Body of pancreas (tissue), 4 donors: ENCODE measurements around the gene GIGYF1. TPM values are rescaled to one million over a fixed set of nuclear protein-coding genes. Genes with fewer than 3 reads are reported as not detected.

ENCODE experiments used
- ATAC-seq: fragments of 150-250 bp; one replicate; pipeline ENCODE4 v1.9.1; 2016
- DNase-seq, 4 donors: peaks; one replicate each; pipeline ENCODE4 v3.0.0-alpha.2; 2019
- H3K27ac ChIP-seq, 4 donors: fragments of 200-600 bp; sonication (generic); 1 replicate in 3 of 4; 2 replicates in 1 of 4; pipeline versions ENCODE4 v1.5.1 to v1.6.1; 2016 to 2019; ENCODE audit warnings: mild to moderate bottlenecking in 1 of 4, mixed read lengths in 1 of 4, moderate library complexity in 1 of 4
- H3K27me3 ChIP-seq, 2 donors: fragments of 200-600 bp; sonication (generic); one replicate each; pipeline ENCODE4 v1.6.0; 2016; ENCODE audit warnings: mild to moderate bottlenecking in 1 of 2
- H3K36me3 ChIP-seq, 2 donors: fragments of 200-600 bp; sonication (generic); replicated peaks in 1 of 2; 2 replicates each; pipeline ENCODE4 v1.5.1; 2016; ENCODE audit warnings: low read depth in 2 of 2; ENCODE audit not compliant: insufficient read depth in 1 of 2
- H3K4me1 ChIP-seq: fragments of 200-600 bp; sonication (generic); one replicate; pipeline ENCODE4 v1.6.0; 2016
- H3K4me3 ChIP-seq, 2 donors: fragments of 200-600 bp; sonication (generic); 1 replicate in 1 of 2; 2 replicates in 1 of 2; pipeline ENCODE4 v1.5.1; 2016 to 2019
- H3K9me3 ChIP-seq, 3 donors: fragments of 200-600 bp; sonication (generic); 1 replicate in 2 of 3; 2 replicates in 1 of 3; pipeline ENCODE4 v1.5.1; 2016
- CTCF ChIP-seq, 7 experiments: fragments of 450-650 bp in 4 of 7; fragments of 200-600 bp in 3 of 7; sonication (generic) in 3 of 7; IDR thresholded peaks; one replicate each; pipeline ENCODE4 v1.5.1; 2016 to 2019; ENCODE audit warnings: antibody characterized with exemption in 7 of 7
- POLR2A ChIP-seq, 3 donors: fragments of 450-650 bp; IDR thresholded peaks; one replicate each; pipeline ENCODE4 v1.6.1; 2016; ENCODE audit warnings: antibody characterized with exemption in 3 of 3, mild to moderate bottlenecking in 2 of 3
- WGBS, 2 donors: methylation state at CpG; one replicate each; pipeline ENCODE4 v1.1.5; 2017; 5-methylcytosine and 5-hydroxymethylcytosine counted together
- intact Hi-C: fragments of 100-400 bp; cut with DNase I; formaldehyde crosslinking; loops from one replicate; pipeline ENCODE4 v1.15.1; 2023
- total RNA-seq, 2 donors: library from RNA; depleted of rRNA; stranded (reverse); fragments of >200 nt; gene quantifications; one replicate each; pipeline ENCODE4 v1.1.0, GENCODE V29; 2016

Gene GIGYF1
- total RNA-seq, 2 donors from 2014 or later: 25.2 to 49.4 TPM

DNA sequence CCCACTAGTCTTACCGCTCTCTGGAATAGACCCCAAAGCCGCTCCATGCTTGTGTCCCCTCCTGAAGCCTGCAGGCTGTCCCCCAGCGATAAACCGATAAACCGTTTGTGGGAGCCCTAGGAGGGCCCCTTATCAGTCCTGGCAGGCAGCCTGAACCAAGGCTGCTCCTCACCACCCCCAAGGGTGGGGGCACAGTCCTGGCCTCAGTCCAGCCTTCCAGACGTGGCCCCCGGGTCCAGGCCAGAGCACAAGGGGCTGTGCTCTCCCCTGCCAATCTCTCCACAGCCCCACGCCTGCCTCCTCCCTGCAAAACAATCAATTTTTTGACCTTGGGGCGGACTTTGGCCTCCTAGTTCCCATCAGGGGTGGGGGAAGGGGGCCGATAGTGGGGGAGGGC is 52.6 kb downstream of the GIGYF1 start, which contains the start of gene TFR2:
TSS of gene TFR2 (minus strand) at position 90 of the 397 bp plus-strand sequence. CDS start at position 47, 43 bp downstream.
- 5 to 19% methylated on average over 7 to 10 of the region's 10 CpGs for WGBS, 2 donors
- Histone ChIP-seq H3K27ac (no peak within 1 kb of the TSS), H3K4me1 (peaks cover 18% of the 10 kb centered on the region), H3K9me3 (no peaks in the 10 kb centered on the region), H3K36me3 (no peaks in the 10 kb centered on the region), H3K27me3 (no peaks in the 10 kb centered on the region), H3K4me3 (no peak within 1 kb of the TSS)
- DNase-seq: no peak
- intact Hi-C loops: no loop called here
- no peak for ATAC-seq
- TF ChIP-seq CTCF (IDR thresholded peaks at IDR 0.05) (no peak), POLR2A (IDR thresholded peaks at IDR 0.05) (no peak)

GRCh38 chr7:100640517-100641440 is 53.3 kb downstream of the GIGYF1 start:
- H3K4me1 ChIP-seq: peaks cover 18% of the 10 kb centered on the region
- no peaks in the 10 kb centered on the region for H3K9me3 ChIP-seq
- WGBS, 2 donors: 67 to 68% methylated on average over 14 to 18 of the region's 24 CpGs
- no peak for DNase-seq
- no peak for ATAC-seq
- H3K4me3 ChIP-seq: no peak overlapping the region
- H3K27me3 ChIP-seq: no peaks in the 10 kb centered on the region
- no peak for TF ChIP-seq CTCF (IDR thresholded peaks at IDR 0.05)
- no peak overlapping the region for H3K27ac ChIP-seq
- intact Hi-C loops: no loop called here
- no peaks in the 10 kb centered on the region for H3K36me3 ChIP-seq

DNA sequence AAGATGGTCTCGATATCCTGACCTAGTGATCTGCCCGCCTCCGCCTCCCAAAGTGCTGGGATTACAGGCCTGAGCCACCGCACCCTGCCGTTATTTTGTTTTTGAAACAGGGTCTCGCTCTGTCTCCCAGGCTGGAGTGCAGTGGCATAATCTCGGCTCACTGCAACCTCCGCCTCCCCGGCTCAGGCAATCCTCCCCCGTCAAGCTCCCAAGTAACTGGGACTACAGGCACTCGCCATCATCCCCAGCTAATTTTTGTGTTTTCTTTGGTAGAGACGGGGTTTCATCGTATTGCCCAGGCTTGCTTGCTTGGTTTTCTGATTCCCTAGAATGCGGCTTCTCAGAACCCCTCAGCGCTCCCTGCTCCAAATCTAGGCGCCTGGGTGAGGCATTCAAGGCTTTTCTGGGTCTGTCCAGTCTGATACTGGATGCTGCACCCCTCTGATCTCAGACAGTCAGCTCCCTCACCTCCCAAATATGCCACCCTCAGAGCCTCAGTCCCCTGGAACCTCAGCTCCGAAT is 54.0 kb downstream of the GIGYF1 start:
- no peak for TF ChIP-seq POLR2A (IDR thresholded peaks at IDR 0.05)
- DNase-seq (no peak), ATAC-seq (no peak)
- H3K4me1 ChIP-seq: peaks cover 18% of the 10 kb centered on the region
- no peak overlapping the region for H3K27ac ChIP-seq
- H3K27me3 ChIP-seq: no peaks in the 10 kb centered on the region
- H3K36me3 ChIP-seq: no peaks in the 10 kb centered on the region
- H3K4me3 ChIP-seq: no peak overlapping the region
- intact Hi-C loops: no loop called here
- no peaks in the 10 kb centered on the region for H3K9me3 ChIP-seq
- 88 to 89% methylated on average over 17 of the region's 17 CpGs for WGBS, 2 donors

DNA sequence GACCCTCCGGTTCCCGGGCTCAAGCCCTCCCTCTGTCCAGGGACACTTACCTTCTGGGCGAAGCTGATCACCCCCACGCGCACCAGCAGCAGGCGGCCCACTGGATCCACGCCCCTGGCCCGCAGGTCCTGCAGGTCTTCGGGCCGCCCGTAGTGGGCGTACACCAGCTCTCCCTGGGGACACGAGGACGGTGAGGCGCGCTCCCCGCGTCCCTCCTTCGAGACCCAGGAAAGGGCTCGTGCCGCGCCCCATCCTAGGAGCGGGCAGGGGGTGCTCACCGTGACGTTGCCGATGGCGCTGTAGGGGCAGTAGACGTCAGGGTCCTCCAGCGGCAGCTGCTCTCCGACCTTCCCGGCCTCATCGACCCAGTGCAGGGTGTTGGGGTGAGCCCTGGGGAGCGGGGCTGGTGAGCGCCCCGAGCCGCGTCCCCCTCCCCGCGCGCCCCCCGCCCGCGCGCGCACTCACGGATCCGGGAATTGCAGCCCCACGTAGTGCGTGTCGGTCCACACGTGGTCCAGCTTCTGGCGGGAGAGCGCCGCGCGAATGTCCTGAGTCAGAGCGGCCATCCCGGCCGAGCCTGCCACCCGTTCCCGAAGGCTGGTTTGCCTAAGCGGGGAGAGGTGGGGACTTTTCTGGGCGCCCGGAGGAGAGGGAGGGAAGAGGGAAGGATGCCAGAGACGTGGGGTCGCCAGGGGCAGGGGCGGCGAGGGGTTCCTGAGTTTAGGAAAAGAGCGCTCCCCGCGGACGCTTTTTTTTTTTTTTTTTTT is 60.9 kb downstream of the GIGYF1 start:
- Histone ChIP-seq H3K4me3 (no peak overlapping the region), H3K4me1 (peaks cover 7% of the 10 kb centered on the region), H3K9me3 (no peaks in the 10 kb centered on the region), H3K27me3 (no peaks in the 10 kb centered on the region), H3K27ac (no peak overlapping the region), H3K36me3 (no peaks in the 10 kb centered on the region)
- DNase-seq: peak in 3 of 4 donors; percentile 38 to 61 (median 52)
- TF ChIP-seq CTCF (IDR thresholded peaks at IDR 0.05) (peak in 4 of 7 experiments; percentile 27 to 45 (median 36)), POLR2A (IDR thresholded peaks at IDR 0.05) (no peak)
- ATAC-seq: peak; percentile 64
- intact Hi-C loops: no loop called here
- 18 to 25% methylated on average over 6 to 66 of the region's 72 CpGs for WGBS, 2 donors

- intact Hi-C loops: no loop called here
- Histone ChIP-seq H3K36me3 (no peaks in the 10 kb centered on the region), H3K4me1 (peaks cover 10% of the 10 kb centered on the region), H3K27me3 (no peaks in the 10 kb centered on the region), H3K4me3 (no peak overlapping the region), H3K9me3 (no peaks in the 10 kb centered on the region), H3K27ac (no peak overlapping the region)
- DNase-seq (no peak), ATAC-seq (no peak)
- TF ChIP-seq POLR2A (IDR thresholded peaks at IDR 0.05) (no peak), CTCF (IDR thresholded peaks at IDR 0.05) (no peak)
- 89 to 91% methylated on average over 4 of the region's 4 CpGs for WGBS, 2 donors
These were observed 64.0 kb downstream of the GIGYF1 start for GRCh38 chr7:100630066-100630465.
